Head of caudate nucleus (tissue), 42 donors: ENCODE results near the gene NELFE.
"Not testable (repeated sequence)": the region's sequence is repeated elsewhere in the genome, so short reads cannot be mapped to it uniquely, and the experiment has no call there.

Source experiments
- DNase-seq, 42 donors: peaks; one replicate each; pipeline versions ENCODE4 v3.0.0 to v3.0.0-alpha.2; 2020 to 2021; ENCODE audit warnings: mixed read lengths in 7 of 42
- intact Hi-C: fragments of 100-400 bp; cut with DNase I; formaldehyde crosslinking; loops from one replicate; pipeline ENCODE4 v1.15.0; 2022

NELFE gene

GRCh38 chr6:31977816-31978431 is 19.2 kb upstream of the NELFE start:
- no peak for DNase-seq
- intact Hi-C loops, result no loop called here

- intact Hi-C loops, DNase-seq: not testable (repeated sequence)
Measured at GRCh38 chr6:31976065-31976464, 17.3 kb upstream of the NELFE start.

DNA sequence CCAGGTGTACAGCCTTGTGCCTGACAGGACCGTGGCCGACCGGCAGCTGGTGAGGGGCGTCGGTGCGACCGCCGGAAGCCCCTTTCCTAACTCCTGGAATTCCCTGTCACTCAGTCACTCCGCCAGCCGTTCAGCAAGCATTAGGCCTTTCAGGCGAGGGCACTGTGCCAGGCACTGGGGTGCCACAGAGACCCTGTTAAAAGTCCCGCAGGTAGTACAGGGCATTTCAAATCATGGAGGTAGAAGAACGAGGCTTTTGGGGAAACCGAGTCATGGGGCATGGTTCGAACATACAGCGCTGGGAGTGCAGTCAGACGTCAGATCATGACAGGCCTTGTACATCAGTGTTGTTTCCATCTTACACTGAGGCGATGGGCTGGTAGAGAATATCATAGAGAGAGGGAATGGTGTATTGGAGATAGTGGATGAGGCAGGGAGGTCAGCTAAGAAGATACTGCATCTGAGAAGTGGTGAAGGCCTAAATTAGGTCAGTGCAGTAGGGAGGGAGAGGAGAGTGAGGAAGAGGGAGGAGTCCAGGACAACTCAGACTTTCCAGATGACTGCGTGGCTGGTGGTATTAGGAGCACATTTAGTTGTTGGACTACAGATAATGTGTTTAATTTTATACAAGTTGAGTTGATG is 14.1 kb upstream of the NELFE start:
- DNase-seq, result peak in 1 of 42 donors; percentile 24
- intact Hi-C loops, result no loop called here

GRCh38 chr6:31971993-31972708 is 13.4 kb upstream of the NELFE start, which contains the start of gene DXO:
Gene DXO (minus strand): TSS chr6:31972138. CDS start chr6:31971675, 463 bp downstream.
- intact Hi-C loops, result no loop called here
- peak; percentile 90 to 98 (median 96) for DNase-seq

DNA sequence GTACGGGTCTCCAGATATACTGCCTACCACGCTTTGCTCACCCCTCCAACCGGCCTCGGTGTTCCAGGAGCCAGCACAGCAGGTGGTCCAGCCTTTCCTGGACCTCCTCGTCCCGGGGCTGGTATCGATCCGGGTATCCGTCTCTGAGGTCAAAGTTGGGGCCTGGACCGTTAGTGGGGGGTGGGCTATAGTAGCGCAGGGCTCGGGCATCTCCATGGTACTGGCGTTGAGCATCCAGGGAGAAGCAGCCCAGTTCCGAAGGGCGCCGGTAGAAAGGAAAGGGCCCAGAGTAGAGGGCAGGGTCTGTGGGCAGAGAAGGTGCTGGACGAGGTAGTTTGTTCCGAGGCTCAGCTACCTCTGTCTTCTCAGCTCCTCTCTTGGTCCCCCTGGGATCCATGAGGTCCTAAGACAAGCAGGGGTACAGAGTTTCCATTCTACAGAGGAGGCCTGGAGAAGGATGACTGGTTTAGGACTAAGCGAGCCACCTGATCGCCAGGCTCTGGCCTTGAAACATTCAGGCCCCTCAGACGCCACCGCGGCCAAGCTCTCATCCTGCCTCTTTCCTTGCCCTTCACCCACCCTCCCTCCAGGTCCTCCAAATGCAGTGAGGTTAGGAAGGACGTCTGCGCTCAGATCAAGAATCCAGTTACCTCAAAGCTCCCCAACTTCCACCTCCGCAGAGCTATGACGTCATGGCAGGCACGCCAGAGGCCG is 12.7 kb upstream of the NELFE start:
- intact Hi-C loops, result no loop called here
- peak in 1 of 42 donors; percentile 38 for DNase-seq

DNA sequence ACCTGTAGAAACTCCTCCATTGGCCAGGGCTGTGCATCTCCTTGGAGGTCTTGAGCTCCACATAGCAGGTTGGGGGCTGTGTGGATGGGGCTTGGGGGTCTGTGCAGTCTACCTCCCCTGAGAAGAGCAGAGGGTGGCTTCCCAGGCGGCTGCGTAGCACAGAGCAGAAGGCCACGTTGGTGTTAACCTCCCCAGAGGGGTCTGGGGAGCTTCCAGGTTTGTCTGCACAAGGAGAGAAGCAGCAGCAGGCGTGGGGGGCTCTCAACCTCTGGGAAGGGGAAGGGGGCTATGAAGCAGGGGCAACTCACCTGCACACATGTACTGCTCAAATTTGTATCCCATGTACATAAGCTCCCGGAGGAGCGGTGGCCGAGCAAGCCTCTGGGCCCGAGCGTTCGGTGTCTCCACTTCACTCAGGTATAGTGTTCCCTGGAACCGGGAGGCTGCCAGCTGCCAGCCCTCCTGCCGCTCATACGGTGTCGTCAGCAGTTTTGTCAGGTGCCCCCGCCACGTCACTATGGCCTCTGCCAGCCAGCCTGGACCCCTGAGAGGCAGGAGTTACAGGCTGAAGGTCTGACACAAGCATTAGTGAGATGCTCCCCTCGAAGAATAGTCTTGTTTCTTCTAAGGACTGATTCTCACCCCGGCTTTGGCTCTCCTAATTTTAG is 12.0 kb upstream of the NELFE start:
- DNase-seq, result peak in 7 of 42 donors; percentile 8 to 39 (median 26)
- intact Hi-C loops, result no loop called here

DNA sequence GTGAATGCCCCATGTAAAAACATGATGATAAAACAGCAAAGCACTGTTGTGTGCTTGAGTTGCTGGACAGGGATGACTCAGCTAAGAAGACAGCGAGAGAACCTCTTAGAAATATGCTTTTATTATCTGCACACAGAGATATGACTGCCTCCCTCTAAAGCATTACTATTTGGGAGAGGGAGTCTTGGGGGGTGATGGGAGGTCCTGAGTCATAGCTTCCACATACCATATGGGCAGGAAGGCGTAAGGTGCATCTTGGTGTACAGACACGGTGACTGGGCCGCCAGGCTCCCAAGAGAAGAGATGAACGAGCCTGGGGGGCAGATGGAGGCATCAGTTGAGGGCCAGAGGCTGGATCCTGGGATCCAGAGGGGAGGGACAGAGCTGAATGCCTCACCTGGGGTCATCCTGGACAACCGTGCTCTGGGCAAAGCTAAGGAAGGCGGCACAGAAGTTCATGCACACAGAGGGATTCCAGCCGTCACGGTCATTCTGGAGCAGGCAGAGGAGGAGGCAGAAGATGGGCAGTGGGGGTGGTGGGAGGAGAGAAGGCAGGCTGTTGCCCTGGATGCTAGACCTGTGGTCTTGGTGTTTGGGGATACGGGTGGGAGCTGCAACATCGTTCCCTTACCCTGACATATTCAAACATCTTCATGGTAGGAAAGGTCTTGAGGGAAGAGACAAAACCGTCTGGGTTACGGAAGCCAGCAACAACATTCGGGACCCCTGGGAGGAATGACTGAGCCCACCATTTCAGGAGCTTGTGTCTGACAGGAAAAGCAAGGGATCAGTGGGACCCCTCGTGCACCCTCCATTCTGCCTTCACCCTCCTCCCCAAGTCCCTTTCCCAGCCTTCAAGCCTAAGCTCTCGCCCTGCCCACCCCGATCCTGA is 11.2 kb upstream of the NELFE start:
- no peak for DNase-seq
- intact Hi-C loops, result no loop called here

- intact Hi-C loops, result no loop called here
- no peak for DNase-seq
Measured at GRCh38 chr6:31968791-31969711, 10.3 kb upstream of the NELFE start.

- intact Hi-C loops, result no loop called here
- DNase-seq, result no peak
Measured at GRCh38 chr6:31968326-31968725, 9.6 kb upstream of the NELFE start.

GRCh38 chr6:31967926-31968320 is 9.2 kb upstream of the NELFE start:
- intact Hi-C loops, result no loop called here
- DNase-seq, result no peak

DNA sequence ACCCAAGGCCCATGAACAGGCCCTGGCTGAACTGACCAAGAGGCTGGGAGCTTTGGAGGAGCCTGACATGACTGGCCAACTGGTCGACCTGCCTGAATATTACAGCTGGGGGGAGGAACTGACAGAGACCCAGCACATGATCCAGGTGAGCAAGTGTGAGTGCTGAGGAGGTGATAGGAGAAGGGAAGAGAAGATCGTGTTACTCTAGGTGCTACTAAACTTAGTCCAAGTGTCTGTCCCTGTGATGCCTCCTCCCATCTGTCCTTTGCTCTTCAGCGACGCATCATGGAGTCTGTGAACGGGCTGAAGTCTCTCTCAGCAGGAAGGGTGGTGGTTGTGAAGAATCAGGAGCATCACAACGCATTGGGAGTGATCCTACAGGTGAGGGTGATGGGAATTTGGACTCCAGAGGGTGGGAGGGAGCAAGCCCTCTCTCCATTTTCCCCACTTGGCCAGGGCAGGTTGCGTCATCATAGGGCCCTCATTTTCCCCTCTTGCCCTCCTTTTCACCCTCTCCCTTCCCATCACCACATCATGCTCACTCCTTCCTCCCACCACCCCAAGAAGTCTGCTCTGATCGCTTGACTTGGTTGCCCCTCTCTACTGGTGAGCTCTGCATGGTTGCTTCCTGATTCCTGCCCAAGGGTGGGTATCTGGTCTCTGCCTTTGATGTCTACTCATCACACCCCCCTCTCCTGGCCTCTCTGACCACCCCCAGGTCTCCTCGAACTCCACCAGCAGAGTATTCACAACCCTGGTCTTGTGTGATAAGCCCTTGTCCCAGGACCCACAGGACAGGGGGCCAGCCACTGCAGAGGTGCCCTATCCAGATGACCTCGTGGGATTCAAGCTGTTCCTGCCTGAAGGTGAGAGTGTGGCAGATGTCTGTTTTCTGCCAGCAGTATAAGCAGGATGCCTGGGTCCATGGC is 8.5 kb upstream of the NELFE start:
- intact Hi-C loops, result no loop called here
- no peak for DNase-seq

- no peak for DNase-seq
- intact Hi-C loops, result no loop called here
Measured at GRCh38 chr6:31966506-31966905, 7.7 kb upstream of the NELFE start.

- DNase-seq, result no peak
- intact Hi-C loops, result no loop called here
Measured at GRCh38 chr6:31965700-31966099, 6.9 kb upstream of the NELFE start.

GRCh38 chr6:31963921-31964320 is 5.2 kb upstream of the NELFE start:
- DNase-seq, result no peak
- intact Hi-C loops, result no loop called here

DNA sequence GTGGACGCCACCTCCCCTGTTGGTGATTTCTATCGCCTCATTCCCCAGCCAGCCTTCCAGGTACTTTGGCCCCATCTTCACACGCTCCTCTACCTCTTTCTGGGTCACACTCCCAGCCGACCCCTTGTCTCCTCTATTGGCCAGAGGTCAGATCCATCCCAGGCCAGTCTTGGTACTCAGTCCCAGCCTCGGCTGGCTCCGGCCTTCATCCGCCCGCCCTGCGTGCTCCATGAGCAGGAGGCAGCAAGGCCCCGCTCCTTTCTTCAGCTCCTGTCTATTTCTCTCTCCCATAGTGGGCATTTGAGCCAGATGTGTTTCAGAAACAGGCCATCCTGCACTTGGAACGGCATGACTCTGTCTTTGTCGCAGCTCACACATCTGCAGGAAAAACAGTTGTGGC is 2.8 kb upstream of the NELFE start:
- no peak for DNase-seq
- intact Hi-C loops, result no loop called here

GRCh38 chr6:31958412-31958740 is 395 bp downstream of the NELFE start:
- no peak for DNase-seq
- intact Hi-C loops, result no loop called here
